Hypothalamus (tissue), 51 donors: ENCODE results near the gene PTH.
A peak's percentile ranks its signal among the peaks of the same experiment; 100 is the strongest.

ENCODE experiments used
- DNase-seq, 51 donors: peaks; one replicate each; lab custom pipeline; 2025; lab: John Stamatoyannopoulos, UW

PTH gene

GRCh38 chr11:13495929-13496328 is at the start of gene PTH:
Gene PTH, minus strand, starts transcription at chr11:13495997. Its CDS starts 3,142 bp downstream, at chr11:13492855.
- DNase-seq: no peak

- DNase-seq: no peak
These were observed 42.2 kb upstream of the PTH start for GRCh38 chr11:13538044-13538443.

- no peak for DNase-seq
These were observed 40.0 kb upstream of the PTH start for GRCh38 chr11:13535819-13536218.

GRCh38 chr11:13534358-13534757 is 38.6 kb upstream of the PTH start:
- DNase-seq: no peak

- no peak for DNase-seq
These were observed 29.5 kb upstream of the PTH start for GRCh38 chr11:13525257-13525656.

GRCh38 chr11:13503393-13503792 is 7.6 kb upstream of the PTH start:
- no peak for DNase-seq

- DNase-seq: no peak
These were observed 6.7 kb upstream of the PTH start for GRCh38 chr11:13502492-13502891.

- DNase-seq: no peak
These were observed 1.7 kb downstream of the PTH start for GRCh38 chr11:13494051-13494450.

GRCh38 chr11:13487661-13488030 is 8.2 kb downstream of the PTH start:
- DNase-seq: no peak

GRCh38 chr11:13486926-13487660 is 8.7 kb downstream of the PTH start:
- DNase-seq: peak in 4 of 51 donors; percentile 4 to 25 (median 12)

- DNase-seq: no peak
These were observed 15.6 kb downstream of the PTH start for GRCh38 chr11:13480198-13480597.

- no peak for DNase-seq
These were observed 16.1 kb downstream of the PTH start for GRCh38 chr11:13479688-13480087.

GRCh38 chr11:13475091-13475490 is 20.7 kb downstream of the PTH start:
- no peak for DNase-seq

GRCh38 chr11:13473013-13473722 is 22.6 kb downstream of the PTH start:
- no peak for DNase-seq

- no peak for DNase-seq
These were observed 27.0 kb downstream of the PTH start for GRCh38 chr11:13468750-13469149.

- DNase-seq: peak in 2 of 51 donors; percentile 12 to 35
These were observed 29.9 kb downstream of the PTH start for GRCh38 chr11:13465909-13466371.

- DNase-seq: peak in 1 of 51 donors; percentile 16
These were observed 32.0 kb downstream of the PTH start for GRCh38 chr11:13463779-13464290.

- peak; percentile 49 to 94 (median 83) for DNase-seq
These were observed 32.7 kb downstream of the PTH start, which contains the start of gene BTBD10 for GRCh38 chr11:13462901-13463778. Gene BTBD10, minus strand, starts transcription at chr11:13463222. Its CDS starts 18,098 bp downstream, at chr11:13445124.

- DNase-seq: peak in 23 of 51 donors; percentile 36 to 81 (median 58)
These were observed 33.4 kb downstream of the PTH start for GRCh38 chr11:13462311-13462900.

GRCh38 chr11:13461291-13461690 is 34.5 kb downstream of the PTH start:
- no peak for DNase-seq
